ENCODE measurements around the gene STAT5B.
"Not testable (repeated sequence)": the region's sequence is repeated elsewhere in the genome, so short reads cannot be mapped to it uniquely, and the experiment has no call there.

The STAT5B gene

GRCh38 chr17:42197564-42198156 lies 78.5 kb downstream of the STAT5B start:
- DNase-seq (ENCODE audit: low read depth in 1 of 2, low spot score in 1 of 2) = no peak

GRCh38 chr17:42193969-42194899 lies 82.0 kb downstream of the STAT5B start, which contains the start of gene GHDC:
TSS of gene GHDC (minus strand) at chr17:42194494. CDS start at chr17:42193581, 913 bp downstream.
- peak; percentile 56 to 78 for DNase-seq (ENCODE audit: low read depth in 1 of 2, low spot score in 1 of 2)

- DNase-seq (ENCODE audit: low read depth in 1 of 2, low spot score in 1 of 2) = no peak
Measured at GRCh38 chr17:42193216-42193968, 82.8 kb downstream of the STAT5B start.

GRCh38 chr17:42192189-42193126 lies 83.7 kb downstream of the STAT5B start:
- DNase-seq (ENCODE audit: low read depth in 1 of 2, low spot score in 1 of 2) = no peak

GRCh38 chr17:42191275-42191608 lies 84.9 kb downstream of the STAT5B start:
- no peak for DNase-seq (ENCODE audit: low read depth in 1 of 2, low spot score in 1 of 2)

- DNase-seq (ENCODE audit: low read depth in 1 of 2, low spot score in 1 of 2) = no peak
Measured at GRCh38 chr17:42190491-42191274, 85.5 kb downstream of the STAT5B start.

- no peak for DNase-seq (ENCODE audit: low read depth in 1 of 2, low spot score in 1 of 2)
Measured at GRCh38 chr17:42189651-42189965, 86.6 kb downstream of the STAT5B start.

- DNase-seq (ENCODE audit: low read depth in 1 of 2, low spot score in 1 of 2) = no peak
Measured at GRCh38 chr17:42188749-42189650, 87.2 kb downstream of the STAT5B start.

GRCh38 chr17:42187833-42188232 lies 88.4 kb downstream of the STAT5B start:
- DNase-seq (ENCODE audit: low read depth in 1 of 2, low spot score in 1 of 2) = no peak

- not testable (repeated sequence) for DNase-seq (ENCODE audit: low read depth in 1 of 2, low spot score in 1 of 2)
Measured at GRCh38 chr17:42186191-42186590, 90.0 kb downstream of the STAT5B start.

GRCh38 chr17:42185621-42185930 lies 90.6 kb downstream of the STAT5B start:
- DNase-seq (ENCODE audit: low read depth in 1 of 2, low spot score in 1 of 2) = no peak

- no peak for DNase-seq (ENCODE audit: low read depth in 1 of 2, low spot score in 1 of 2)
Measured at GRCh38 chr17:42184713-42185620, 91.2 kb downstream of the STAT5B start, which contains the start of gene HCRT. TSS of gene HCRT (minus strand) at chr17:42185452. CDS start at chr17:42185365, 87 bp downstream.

GRCh38 chr17:42183741-42184711 lies 92.2 kb downstream of the STAT5B start:
- peak; percentile 67 to 72 for DNase-seq (ENCODE audit: low read depth in 1 of 2, low spot score in 1 of 2)

- no peak for DNase-seq (ENCODE audit: low read depth in 1 of 2, low spot score in 1 of 2)
Measured at GRCh38 chr17:42182927-42183734, 93.1 kb downstream of the STAT5B start.

GRCh38 chr17:42181851-42182207 lies 94.4 kb downstream of the STAT5B start:
- DNase-seq (ENCODE audit: low read depth in 1 of 2, low spot score in 1 of 2) = no peak

Data from activated CD4-positive, alpha-beta T cell treated with anti-CD3 and anti-CD28 coated beads, Interleukin-2, amount 50 U/mL, for 24 hours (primary cell).